DMS53 treated with DMSO at 0.1 percent for 48 hours (cell line): Measurements from ENCODE around the gene DIS3L2.
"Not testable (repeated sequence)": the region's sequence is repeated elsewhere in the genome, so short reads cannot be mapped to it uniquely, and the experiment has no call there.

Experiments
- DNase-seq: peaks from one replicate; lab custom pipeline; 2025; ENCODE audit not compliant: unreplicated experiment; lab: John Stamatoyannopoulos, UW

The DIS3L2 gene

DNA sequence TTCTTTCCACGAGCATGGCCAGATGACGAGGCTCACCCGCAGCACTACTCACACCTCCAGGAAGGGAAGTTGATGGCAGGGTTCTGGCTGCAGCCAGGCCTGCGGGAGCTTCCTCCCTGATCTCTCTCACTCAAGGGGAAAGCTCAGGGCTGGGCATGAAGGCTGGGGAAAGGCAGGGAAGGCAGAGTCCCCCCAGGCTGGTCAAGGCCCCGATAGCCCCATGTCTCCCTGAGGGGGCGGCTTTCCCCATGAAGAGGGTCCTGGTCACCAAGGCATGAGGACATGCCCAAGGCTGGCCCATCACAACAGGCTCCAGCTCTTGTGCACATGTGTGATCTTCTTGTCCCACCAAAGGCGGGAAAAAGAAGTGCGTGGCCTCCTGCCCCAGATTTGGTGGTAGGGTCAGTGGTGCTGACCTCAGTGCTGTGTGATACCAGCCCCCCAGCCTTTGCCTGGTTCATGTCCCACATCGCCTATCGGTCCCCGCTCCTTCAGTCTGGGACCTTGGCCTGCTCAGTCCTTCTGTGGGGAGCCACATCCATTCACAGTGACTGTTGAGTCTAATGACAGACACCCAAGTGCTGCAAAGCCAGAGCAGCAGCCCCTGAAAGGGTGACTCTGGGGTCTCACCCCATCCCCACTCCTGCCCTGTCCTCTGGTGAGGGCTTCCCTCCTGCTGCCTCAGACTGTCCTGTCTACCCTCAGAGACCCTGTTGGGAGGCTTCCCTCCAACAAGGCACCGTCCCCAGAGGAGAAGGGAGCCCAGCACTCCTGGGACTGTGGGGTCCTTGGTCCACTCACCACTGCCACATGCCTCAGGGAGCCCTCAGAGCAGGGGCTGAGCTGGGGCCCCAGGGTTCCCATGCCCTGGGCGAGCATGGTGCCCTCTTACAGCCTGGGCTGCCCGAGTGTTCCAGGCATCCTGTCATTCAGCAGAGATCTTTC lies 367.3 kb downstream of the DIS3L2 start:
- DNase-seq = no peak

DNA sequence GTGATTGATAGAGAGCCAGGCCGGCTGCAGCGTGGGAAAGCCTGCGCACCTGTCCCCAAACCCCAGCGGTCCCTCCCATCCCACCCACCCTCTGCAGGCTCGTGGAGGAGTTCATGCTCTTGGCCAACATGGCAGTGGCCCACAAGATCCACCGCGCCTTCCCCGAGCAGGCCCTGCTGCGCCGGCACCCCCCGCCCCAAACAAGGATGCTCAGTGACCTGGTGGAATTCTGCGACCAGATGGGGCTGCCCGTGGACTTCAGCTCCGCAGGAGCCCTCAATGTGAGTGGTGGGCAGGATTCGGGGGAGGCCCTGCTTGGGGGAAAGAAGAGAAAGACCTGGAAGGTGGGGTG lies 368.2 kb downstream of the DIS3L2 start:
- no peak for DNase-seq

DNA sequence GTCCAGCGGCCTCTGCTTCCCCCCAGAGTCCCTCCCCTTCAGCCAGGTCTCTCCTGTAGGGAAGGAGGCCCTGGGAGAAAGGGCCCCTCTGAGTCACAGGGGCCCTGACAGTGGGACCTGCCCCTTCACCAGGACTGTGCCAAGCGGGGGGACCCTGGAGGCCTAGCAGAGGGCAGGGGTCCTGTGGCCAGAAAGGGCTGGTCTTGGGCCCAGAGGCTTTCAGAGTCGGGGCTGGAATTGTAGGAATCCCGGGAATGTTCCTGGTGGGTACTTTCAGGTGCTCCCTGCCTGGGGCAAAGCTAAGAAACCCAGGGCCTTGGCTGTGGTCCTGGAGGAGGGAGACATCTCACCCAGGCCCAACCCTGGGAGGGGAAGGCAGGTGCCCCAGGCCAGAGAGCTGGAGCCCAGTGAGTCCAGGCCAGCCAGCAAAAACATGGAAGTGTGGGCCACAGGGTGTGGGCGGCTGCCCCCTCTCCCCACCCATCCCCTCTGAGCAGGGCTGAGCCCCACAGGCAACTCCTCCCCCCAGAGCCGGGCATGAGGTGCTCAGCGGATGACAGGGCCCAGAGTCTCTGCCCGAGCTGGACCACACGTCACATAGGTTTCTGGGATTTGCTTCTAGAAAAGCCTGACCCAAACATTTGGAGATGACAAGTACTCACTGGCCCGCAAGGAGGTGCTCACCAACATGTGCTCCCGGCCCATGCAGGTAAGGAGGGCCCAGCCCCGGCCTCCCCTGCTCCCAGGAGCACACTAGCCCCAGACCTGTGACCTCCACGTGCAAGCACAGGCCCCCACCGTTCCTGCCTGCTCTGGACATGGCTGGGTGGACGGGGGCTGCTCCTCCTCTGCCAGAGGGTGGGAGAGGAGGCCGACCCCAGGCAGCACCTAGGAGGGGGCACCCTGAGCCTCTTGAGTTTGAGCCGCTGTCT lies 368.8 kb downstream of the DIS3L2 start:
- DNase-seq = no peak

DNA sequence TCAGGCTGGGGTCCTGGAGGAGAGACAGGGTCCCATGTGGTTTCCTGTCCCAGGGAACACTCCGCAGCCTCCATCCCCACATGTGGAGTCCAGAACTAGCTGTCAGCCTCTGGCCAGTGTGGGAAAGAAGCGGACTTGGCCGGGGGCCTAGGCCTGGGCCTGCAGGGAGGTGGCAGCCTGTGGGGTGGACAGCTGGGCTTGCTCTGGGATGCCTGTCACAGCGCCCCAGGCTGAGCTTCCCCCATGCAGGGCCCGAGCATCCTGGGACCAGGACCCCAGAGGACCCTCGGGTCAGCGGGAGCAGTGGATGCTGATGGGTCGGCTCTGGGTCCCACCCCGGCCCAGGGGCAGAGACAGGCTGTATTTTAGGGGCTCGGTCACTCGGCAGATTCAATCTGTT lies 369.5 kb downstream of the DIS3L2 start:
- not testable (repeated sequence) for DNase-seq

DNA sequence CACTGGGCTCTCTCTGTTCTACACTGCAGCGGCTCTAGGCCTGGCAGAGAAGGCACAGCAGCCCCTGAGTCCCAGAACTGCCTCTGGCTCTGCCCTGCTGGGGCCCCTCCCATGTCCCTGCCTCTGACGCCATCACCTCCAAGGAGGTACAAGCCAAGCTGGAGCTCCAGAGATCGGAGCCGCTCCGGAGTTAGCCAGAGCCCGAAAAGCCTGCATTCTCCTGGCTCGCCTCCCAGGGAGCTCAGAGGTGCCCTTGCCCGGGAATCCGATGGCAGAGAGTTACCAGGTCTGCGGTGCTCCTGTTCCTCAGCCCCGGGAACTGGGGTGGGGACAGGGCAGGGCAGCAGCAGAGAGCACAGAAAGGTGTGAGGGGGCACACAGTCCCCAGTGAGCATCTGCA lies 370.1 kb downstream of the DIS3L2 start:
- DNase-seq = not testable (repeated sequence)

DNA sequence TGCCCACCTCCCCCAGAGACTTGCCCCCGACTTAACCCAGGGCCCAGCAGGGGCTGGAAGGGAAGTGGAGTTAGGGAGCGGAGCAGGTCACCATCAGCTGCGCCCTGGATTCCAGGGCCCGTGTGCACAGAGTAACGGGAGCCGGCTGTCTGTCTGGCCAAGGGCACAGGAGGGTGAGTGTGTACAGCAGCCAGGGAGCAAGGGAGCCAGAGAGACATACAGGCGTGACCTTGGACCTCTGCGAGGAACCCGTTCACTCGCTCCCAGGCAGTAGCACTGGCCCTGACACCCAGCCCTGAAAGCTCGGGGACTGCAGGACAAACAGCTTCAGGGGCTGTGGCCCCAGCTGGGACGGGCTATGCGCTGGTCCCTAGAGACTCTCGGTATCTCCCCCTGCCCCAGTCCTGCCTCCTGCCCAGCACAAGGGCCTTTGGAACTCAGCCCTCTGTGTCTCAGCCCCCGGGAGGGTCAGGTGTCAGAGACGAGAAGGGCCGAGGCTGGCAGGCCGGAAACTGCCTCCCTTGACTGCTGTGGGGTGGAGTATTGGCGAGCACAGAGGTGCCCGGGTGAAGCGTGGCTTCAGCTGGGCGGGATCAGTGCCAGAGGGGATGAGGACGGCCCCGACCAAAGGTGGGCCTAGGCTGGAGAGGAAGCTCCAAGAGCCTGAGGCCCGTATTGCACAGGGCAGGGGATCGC lies 370.9 kb downstream of the DIS3L2 start:
- not testable (repeated sequence) for DNase-seq

DNA sequence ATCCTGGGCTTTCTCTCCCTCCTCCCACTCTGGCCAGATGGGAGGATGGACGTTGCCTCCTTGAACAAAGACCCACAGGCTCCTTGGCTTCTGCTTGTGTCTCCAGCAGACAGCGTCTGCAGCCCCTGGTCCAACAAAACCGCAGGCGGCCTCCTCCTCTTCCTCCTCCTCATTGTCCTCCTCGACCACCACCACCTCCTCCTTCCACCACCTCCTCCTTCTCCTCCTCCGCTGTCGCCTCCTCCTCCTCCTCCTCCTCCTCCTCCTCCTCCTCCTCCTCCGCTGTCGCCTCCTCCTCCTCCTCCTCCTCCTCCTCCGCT lies 371.4 kb downstream of the DIS3L2 start:
- DNase-seq = no peak

DNA sequence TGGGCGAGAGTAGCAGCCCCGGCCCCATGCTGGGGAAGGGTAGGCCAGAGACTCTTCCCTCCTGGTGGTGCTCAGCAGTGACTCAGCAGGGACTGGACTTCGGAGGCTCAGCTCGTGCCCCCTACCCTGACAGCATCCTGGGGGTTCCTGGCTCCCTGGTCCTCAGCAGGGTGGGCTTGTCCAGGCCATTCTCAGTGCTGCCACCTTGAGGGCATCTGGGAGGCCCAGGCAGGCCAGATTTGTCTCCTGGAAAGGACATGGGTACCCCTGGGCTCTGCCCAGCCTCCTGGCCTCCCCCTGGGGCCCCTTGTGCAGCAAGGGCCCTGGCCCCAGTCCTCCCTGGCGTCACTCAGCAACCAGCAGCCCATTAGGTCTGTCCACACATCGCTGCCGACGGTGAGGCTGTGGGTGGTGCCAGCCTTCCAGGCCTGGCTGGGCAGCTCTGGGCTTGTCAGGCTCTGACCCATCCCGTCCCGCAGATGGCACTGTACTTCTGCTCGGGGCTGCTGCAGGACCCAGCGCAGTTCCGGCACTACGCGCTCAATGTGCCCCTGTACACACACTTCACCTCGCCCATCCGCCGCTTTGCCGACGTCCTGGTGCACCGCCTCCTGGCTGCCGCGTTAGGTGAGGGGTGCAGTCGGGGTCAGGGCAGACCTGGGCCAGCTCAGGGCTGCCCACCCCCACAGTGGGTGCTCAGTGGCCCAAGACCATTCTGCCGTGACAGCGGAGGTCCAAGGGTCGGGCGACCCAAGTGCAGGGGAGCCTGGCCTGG lies 372.0 kb downstream of the DIS3L2 start:
- no peak for DNase-seq

DNA sequence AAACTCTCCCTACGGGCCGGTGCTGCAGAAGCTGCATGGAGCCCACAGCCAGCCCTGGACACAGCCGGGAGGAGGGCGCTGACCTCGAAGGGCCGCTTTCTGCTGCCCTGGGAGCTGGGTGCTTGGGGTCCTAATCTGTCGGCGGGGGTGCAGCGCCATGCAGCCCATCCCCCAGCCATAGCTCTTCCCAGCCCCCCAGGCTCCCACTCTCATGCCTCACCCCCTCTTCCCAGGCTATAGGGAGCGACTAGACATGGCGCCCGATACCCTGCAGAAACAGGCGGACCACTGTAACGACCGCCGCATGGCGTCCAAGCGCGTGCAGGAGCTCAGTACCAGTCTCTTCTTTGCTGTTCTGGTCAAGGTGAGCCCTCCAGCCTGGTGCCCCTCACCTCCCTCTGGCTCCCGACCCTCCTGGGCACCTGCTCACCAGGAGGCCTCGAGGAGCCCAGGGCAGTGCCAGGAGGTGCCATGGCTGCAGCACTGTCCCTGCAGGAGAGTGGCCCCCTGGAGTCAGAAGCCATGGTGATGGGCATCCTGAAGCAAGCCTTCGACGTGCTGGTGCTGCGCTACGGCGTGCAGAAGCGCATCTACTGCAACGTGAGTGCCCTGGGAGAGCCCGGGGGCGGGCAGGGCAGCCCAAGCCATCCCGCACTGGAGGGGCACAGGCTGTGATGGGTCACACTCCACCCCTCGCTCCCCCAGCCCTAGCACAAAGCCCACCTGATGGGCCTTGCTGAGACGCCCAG lies 372.8 kb downstream of the DIS3L2 start:
- not testable (repeated sequence) for DNase-seq

DNA sequence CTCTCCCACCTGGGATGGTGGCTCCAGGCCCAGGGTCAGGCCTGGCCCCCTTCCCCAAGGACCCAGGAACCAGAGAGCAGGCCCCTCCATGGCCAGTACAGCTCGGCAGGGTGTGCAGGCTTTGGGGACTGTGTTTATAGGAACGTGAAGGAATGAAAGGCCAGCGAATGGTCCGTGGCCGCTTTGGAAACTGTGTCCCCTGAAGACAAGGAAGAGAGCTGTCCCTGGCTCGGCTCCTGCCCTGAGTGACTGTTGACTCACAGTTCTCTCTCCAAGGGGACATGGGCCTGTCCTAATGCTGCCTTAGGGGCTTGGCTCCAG lies 373.3 kb downstream of the DIS3L2 start:
- not testable (repeated sequence) for DNase-seq

DNA sequence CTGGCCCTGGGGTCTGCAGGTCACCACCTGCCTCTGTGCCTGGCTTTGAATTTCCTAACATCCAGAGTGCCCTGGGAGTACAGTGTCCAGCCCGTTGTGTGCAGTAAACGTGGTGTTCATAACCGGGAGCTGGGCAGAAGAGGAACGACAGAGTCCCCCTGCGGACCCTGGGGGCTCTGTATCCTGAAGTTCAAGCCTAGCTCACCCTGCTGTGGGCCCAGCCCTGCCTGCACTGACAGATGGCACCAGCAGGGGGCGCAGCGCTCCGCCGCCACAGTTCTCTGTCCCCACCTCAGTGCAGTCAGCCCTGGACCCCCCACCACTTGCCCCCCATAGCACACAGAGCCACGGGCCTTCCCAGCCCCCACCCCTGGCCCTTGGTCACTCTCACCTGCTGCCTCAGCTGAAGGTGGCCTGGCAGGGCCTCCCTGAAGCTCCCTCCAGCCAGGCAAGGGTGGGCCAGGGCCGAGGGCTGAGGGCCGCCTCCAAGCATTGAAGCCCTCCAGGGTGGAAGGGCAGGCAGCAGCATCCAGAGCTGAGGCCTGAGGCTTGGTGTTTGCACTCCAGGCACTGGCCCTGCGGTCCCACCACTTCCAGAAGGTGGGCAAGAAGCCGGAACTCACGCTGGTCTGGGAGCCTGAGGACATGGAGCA lies 373.8 kb downstream of the DIS3L2 start:
- DNase-seq = not testable (repeated sequence)

DNA sequence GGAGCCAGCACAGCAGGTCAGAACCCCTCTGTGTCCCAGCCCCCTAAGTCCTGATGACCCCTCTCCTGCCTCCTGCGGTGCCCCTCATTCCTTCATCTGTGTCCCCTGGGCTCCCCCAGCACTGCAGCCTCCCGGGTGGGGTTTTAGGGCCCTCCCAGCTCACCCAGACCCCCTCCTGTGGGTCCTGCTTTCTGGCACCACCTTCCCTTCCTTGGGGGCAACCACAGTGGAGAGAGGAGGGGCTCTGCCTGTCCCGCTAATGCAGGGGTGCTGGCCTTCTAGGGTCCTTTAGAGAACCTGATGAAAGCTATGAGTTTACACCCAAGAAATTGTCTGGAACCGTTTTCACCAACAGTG lies 374.3 kb downstream of the DIS3L2 start:
- no peak for DNase-seq

DNA sequence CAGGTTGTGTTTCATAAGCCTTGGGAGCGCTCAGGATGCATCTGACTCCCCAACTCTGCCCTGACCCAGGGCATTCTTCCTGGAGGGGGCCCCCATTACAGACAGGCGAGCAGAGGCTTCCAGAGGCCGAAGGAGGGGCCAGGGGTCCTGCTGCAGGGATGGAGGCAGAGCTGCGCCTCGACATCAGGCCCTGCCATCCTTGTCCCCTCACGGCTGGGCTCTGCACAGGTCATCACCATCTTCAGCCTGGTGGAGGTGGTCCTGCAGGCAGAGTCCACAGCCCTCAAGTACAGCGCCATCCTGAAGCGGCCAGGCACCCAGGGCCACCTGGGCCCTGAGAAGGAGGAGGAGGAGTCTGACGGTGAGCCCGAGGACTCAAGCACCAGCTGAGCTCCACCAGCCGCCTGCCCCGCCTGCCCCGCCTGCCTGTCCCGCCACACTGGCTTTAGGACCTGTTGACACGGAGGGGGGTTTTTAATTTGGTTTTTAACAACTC lies 374.8 kb downstream of the DIS3L2 start:
- no peak for DNase-seq

DNA sequence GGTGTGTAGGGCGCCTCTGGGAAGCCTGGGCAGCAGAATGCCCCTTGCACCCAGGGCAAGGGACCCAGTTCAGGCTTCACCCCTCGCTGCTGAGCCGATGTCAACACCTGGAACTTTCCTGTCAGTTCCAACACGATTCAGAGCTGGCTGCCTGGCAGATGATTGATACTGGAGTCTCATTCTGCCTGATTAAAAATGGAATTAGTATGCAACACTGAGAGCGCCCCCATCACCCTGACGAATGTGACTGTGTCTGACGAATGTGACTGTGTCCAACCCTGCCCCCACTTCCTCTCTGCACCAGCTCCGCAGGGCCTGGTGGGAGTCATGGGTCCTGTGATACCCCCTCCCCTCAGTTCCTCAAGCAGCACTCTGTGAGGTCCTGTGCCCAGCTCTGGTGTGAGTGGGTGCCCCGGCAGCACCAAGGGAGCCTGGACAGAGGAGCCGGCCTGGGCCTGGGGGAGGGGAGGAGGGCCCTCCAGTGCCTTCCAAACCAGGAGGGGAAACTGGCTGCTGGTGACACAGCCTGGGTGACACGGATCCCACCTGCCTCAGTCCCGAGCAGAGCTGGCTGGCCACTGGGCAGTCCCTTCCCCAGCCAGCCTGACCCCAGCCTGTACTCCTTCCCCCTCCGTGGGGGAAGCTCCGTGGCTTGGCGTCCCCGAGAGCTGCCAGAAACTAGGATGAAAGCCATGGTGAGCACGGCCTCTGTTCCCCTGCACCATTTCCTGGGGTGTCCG lies 375.6 kb downstream of the DIS3L2 start:
- no peak for DNase-seq

DNA sequence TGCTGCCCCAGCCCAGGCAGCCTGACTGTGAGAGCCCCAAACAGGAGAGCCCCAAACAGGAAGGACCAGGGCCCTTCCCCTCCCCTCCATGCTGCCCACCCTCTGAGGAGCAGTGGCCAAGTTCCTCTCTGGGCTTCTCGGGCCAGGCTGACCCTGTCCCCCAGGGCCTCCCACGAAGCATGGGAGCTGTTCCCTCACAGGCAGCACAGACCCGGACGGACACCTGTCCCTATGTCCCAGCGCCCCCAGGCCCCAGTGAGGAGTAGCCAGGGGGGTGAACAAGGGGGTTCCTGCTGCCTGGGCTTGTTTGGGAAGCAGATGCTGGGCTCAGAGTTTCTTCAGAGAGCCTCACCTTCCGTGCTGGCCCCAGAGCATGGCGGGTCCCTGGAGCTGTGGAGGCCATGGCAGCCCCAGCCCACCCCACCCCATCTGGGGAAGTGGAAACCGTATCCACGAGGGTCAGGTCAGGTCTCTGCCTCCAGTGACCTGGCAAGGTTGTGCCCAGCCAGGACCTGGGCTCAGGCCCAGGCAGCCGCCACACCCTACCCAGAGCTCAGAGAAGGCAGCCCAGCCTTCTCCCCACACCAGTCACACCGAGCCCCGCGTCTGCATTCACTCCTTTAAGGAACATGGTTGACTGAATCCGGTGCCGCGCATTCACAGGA lies 376.7 kb downstream of the DIS3L2 start:
- not testable (repeated sequence) for DNase-seq

DNA sequence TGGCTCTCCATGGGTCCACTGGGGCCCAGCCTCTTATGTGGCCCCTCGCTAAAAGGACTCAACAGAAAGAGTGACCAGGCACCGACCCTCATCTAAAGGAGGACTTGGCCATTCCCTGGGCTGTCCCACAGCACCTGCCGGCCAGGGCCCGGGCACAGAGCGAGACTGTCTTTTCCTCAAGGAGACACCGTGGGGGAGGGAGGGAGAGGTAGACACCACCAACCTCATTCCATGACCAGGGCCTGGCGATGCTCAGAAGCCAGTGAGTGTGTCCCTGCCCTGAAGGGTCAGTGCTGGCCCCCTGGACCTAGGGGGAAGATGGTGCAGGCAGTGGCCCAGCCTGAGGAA lies 377.2 kb downstream of the DIS3L2 start:
- no peak for DNase-seq

DNA sequence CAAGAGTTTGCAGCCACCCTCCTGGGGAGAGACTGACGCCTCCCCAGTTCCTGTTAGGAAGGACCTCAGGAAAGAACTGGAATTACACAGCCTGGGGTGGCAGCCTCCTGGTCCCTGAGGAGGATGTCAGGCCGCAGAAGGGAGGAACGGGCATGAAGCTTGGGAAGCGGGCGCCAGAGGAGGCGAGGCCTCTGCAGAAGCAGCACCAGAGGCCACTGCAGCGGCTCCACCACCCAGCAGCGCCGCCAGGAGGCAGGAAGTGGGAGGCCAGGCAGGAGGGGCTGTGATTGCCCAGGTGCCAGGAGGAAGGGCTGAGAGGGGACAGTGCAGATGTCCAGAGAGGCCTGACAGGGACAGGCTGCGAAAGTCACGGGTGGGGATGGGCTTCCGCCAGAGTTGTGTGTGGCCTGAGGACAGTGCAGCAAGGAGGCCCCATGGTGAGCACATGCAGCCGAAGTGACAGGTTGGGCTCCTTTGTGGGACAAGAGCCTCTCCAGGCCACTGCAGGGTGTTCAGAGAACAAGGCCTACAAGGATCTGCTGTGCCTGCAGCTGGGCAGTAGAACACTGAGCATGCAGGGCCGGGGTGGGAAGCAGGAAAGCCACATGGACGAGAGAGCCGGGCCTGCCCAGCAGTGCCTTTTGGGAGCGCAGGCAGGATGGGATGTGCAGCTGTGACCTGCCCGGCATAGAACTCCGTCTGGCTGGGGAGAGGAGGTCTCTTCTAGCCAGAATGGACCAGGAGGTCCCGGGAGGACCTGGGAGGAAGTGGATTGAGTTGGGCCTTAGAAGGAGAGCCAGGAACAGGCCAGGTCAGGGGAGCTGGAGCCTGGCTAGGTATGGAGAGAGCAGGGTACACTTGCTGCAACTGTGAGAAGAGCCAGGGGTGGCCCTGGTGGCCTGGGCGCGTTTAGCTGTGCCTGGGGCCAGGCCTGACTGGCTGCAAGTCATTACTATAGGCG lies 377.9 kb downstream of the DIS3L2 start:
- no peak for DNase-seq
